NCI-H446 treated with DMSO at 0.1 percent for 48 hours (cell line): Measurements from ENCODE around the gene SLC29A3.

Source experiments
- DNase-seq: peaks from one replicate; lab custom pipeline; 2025; lab: John Stamatoyannopoulos, UW

SLC29A3 gene

GRCh38 chr10:71370031-71370430 is 51.0 kb downstream of the SLC29A3 start:
- no peak for DNase-seq

- DNase-seq = no peak
These were observed 52.7 kb downstream of the SLC29A3 start for GRCh38 chr10:71371750-71372166.

- DNase-seq = no peak
These were observed 53.9 kb downstream of the SLC29A3 start for GRCh38 chr10:71372882-71373495.

- DNase-seq = no peak
These were observed 55.6 kb downstream of the SLC29A3 start for GRCh38 chr10:71374481-71375233.

- no peak for DNase-seq
These were observed 56.9 kb downstream of the SLC29A3 start for GRCh38 chr10:71375952-71376351.

DNA sequence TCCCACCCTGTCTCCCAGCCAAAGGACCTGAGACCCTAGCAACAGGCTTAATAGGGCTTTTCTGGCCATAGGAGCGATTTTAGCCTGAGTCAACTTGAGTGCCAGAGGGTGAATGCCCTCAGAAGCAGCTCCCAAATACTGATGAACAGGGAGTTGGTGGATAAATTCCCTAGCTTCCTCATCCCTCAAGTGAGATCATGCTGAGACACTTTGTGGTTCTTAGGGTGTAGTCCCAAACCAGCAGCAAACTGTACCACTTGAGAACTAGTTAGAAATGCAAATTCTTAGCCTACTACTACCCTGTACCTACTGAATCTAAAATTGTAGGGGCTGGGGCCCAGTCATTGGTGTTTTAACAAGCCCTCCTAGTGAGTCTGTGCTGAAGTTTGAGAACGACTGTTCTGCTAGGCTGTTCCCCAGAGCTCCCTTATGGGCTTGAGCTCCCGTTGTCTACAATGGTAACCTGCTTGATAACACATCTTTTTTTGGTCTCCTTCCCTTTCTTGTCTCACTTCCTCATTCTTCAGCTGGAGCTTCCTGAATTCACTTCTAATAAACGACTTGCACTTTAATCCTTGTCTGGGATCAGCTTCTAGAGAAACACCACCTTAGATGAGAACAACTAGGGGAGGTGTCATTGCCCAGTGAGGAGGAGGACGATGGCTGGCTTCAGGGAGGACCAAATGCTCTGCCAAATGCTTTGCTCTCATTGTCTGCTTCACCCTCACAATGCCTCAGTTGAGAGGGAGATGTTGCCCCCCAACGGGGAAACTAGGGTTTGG is 59.5 kb downstream of the SLC29A3 start:
- no peak for DNase-seq

- no peak for DNase-seq
These were observed 60.2 kb downstream of the SLC29A3 start for GRCh38 chr10:71379118-71379766.

DNA sequence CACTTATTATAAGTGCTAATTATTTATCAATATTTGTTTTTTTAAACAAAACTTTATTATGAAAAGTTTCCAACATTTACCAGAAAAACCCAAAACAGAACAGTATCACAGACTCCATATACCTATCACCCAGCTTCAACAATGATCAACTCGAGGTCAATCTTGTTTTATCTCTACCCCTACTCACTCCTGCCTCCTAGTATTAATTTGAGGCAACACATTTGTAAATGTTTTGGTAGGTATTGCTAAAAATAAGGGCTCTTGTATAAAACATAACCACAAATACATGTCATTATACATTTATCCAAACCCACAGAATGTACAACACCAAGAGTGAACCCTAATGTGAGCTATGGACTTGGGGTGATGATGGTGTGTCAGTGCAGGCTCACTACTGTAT is 61.8 kb downstream of the SLC29A3 start:
- DNase-seq = no peak

GRCh38 chr10:71381611-71382010 is 62.6 kb downstream of the SLC29A3 start:
- no peak for DNase-seq

DNA sequence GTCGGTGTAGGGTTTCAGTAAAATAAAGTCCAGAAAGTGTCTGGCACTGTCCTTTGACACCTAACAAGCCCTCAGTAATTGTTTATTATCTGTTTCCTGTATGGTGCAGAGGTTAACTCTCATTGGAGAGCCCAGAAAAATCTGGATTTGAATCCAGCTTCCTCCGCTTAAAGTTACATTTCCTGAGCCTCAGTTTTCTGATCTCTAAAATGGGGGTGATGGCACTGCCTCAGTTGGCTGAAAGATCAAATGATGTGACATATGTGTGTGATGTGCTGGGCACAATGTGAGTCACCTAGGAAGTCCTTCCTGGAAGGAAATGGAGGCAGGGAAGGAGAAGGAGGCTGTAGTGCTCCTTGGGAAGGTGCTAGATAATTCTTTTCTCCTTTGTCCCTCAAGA is 63.0 kb downstream of the SLC29A3 start:
- no peak for DNase-seq

GRCh38 chr10:71382757-71383156 is 63.7 kb downstream of the SLC29A3 start:
- no peak for DNase-seq

GRCh38 chr10:71383972-71384687 is 65.1 kb downstream of the SLC29A3 start:
- DNase-seq = no peak

- DNase-seq = no peak
These were observed 69.1 kb downstream of the SLC29A3 start for GRCh38 chr10:71388171-71388570.

GRCh38 chr10:71388583-71389310 is 69.7 kb downstream of the SLC29A3 start:
- DNase-seq = no peak

GRCh38 chr10:71389768-71390460 is 70.9 kb downstream of the SLC29A3 start:
- DNase-seq = no peak

DNA sequence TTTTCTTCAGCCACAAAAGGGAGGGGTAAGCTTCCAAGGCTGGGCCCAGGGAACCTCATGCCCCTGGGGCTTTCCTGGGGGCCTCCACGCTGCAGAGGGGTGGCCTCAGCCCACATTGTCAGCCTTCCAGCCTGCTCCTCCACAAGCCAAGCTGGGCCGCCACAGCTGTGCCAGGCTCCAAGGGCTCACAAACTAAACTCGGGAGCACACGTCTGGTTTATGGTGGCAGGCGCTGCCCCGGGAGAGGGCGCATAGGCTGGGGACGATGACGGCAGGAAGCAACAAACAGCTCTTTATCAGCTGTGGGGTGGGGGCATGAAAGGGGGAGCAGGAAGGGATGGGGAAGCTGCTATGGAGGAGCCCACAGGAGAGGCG is 71.4 kb downstream of the SLC29A3 start:
- no peak for DNase-seq

- DNase-seq = no peak
These were observed 72.0 kb downstream of the SLC29A3 start for GRCh38 chr10:71390921-71391690.

DNA sequence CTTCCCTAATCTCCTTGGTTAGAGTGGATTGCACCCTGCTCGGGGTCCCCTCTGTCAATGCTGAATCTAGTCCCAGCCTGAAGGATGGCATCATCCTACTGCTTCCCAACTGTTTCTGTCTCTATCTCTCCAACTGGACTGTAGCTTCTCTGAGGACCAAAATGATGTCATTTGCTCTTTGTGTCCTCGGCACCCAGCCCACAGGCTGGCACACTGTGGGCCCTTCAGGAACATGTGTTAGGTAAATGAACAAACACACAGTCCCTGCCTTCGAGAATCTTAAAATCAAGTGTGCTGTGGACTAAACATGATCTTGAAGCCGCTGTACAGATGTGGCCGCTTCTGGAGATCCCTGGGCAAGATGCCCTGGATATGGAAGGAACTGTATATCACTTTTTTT is 72.6 kb downstream of the SLC29A3 start:
- no peak for DNase-seq

DNA sequence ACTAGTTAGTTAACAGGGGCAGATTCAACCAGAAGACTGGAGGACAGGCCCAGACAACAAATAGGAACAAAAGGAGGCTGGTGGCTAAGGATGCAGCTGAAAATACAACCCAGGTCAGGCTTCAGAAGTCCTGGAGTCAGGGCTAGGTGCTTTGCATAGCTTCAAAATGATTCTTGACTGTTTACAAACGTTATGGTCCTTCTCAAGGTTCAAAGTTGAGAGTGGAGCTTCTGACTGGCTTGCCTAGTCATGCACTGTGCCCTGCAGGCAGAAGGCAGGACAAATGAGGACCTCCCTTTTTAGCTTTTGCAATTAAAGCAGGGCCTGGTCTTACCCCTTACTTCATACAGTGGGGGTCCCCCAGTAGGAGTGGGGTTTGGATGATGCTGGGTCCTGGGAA is 73.2 kb downstream of the SLC29A3 start:
- DNase-seq = no peak
